ENCODE results near the gene RPS6KB1.
"Not testable (repeated sequence)": the region's sequence is repeated elsewhere in the genome, so short reads cannot be mapped to it uniquely, and the experiment has no call there.

Gene RPS6KB1

DNA sequence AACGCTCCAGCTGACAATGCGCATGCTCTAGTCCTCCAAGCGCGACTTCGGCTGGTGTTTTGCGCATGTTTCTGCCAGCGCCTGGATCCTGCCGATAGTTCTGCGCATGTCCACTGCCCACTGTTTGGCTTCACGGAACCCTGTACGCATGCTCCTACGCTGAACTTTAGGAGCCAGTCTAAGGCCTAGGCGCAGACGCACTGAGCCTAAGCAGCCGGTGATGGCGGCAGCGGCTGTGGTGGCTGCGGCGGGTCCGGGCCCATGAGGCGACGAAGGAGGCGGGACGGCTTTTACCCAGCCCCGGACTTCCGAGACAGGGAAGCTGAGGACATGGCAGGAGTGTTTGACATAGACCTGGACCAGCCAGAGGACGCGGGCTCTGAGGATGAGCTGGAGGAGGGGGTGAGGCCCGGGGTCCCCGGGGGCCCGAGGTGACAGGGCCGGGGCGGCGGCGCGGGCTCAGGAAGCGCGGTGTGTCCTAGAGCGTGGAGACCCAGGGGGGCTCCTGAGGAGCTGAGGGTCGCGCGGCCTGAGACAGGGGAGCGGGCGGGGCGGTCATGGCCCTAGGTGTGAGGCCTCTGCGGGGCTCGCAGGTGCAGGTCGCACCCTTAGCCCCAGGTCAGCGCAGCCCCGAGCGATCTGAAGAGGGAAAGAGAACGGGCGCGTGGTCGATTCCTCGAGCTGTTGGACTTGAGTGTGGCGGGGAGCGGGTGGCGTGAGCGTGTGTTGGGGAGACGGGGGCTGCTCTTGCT lies at the start of gene RPS6KB1, which contains the start of gene TUBD1:
Gene RPS6KB1 (plus strand): TSS at position 198 of the 752 bp plus-strand sequence. CDS start 64 bp downstream, at position 262.
Gene TUBD1 (minus strand): TSS at position 20 of the 752 bp plus-strand sequence. CDS start 1,941 bp downstream, outside the sequence.
- H3K4me3 ChIP-seq (ENCODE audit: low read depth, low read length): peak within 1 kb of the TSS; percentile 71

DNA sequence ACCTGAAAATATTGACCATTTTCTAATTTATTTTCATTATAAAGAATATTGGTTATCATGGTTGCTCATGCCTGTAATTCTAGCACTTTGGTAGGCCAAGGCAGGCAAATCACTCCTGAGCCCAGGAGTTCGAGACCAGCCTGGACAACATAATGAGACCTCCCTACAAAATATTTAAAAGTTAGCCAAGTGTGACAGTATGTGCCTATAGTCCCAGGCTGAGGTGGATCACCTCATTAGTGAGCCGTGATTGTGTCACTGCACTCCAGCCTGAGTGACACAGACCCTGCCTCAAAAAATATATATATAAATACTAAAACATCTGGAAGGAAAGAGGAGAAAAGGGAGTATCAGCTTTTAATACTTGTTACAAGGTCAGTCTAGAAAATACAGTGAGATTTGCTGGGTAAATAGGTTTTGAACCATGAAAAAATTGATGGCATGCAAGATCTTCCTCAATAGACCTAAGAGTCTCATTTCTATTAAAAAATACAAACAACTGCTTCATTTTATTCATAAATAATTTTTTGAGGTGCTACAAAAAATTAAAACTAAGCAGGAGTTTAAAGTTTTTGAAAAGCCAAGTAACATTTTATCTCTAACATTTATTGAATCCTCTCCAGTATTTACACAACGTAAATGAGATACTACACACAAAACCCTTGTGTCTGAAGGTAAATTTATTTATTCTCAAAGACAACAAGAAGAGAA lies 47.9 kb upstream of the RPS6KB1 start:
- no peak overlapping the region for H3K4me3 ChIP-seq (ENCODE audit: low read depth, low read length)

DNA sequence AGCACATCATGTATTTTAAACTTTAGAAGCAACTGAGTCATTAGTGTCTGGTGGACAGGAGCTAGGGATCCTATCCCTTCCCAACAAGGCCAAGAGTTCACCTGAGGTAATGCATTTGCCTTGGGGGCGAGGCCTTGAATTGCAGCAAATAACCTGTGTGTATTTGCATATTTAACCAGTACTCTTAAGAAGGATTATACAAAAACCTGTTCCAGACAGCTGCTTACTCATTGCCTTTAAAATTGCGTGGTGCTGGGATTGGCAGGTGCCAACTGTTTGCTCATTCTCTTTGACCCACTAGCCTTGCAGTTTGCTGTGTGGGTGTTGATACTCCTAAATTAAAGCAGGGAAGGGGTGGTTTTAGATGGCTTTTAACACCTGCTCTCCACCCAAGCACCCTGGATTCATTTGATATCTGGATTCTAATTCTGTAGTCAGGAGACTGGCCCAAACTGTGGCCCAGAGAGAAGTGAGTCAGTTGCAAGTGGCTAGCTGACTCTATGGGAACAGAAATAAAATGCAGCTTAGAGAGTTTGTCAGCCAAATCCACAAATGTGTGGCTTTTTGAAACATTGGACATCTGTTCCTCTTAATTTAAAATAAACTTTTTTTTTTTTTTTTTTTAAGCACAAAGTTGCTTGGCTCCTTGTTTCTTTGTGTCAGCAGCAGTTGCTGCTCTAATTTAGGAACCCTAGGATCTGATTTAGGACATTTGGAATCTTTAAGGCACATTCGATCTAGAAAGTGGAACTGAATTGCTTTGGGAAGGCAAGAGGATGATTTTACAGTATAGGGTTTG lies 47.1 kb upstream of the RPS6KB1 start:
- H3K4me3 ChIP-seq (ENCODE audit: low read depth, low read length): no peak overlapping the region

DNA sequence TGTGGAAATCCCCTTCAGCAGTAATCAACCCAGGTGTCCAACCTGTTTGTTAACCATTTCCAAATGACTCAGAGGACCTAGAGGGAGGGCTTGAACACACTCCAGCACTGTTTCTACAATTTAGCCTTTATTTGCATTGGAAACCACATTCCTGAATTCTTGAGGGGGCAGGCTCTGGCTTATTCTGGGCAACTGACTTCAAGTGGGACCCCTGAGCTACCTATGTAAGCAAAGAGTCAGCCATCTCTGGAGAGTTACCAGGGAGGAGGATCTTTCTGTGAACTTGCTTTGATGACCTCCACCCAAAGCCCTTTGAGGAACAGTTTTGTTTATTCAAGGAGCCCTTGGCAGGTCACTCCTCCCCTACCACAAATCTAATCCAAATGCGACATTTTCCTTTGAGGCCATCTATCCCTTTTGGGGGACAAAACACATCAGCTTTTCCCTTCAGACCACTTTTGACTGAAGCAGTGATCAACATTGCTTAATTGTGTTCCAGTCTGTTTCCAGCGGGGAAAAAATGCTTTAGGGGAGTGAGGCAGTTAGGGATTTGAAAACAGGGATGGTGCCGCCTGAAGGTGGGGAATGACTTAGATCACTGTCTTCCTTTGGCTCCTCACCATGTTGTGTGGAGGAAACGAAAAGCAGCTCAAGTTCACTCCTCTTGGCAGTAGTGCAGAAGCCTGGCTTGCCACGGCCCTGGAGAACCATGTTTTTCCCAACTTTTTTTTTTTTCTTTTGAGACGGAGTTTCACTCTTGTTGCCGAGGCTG lies 46.3 kb upstream of the RPS6KB1 start:
- no peak overlapping the region for H3K4me3 ChIP-seq (ENCODE audit: low read depth, low read length)

DNA sequence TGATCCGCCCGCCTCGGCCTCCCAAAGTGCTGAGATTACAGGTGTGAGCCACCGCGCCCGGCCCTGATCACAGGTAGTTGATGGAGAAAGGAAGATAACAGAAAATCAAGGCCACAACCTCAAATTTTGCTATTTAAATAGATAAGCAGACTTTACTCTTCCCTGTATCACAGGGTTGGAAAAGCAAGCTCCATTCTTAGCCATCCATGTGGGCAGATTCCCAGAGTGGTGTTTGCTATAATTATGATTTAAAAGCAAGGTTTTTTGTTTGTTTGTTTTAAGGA lies 44.6 kb upstream of the RPS6KB1 start:
- H3K4me3 ChIP-seq (ENCODE audit: low read depth, low read length): no peak overlapping the region

DNA sequence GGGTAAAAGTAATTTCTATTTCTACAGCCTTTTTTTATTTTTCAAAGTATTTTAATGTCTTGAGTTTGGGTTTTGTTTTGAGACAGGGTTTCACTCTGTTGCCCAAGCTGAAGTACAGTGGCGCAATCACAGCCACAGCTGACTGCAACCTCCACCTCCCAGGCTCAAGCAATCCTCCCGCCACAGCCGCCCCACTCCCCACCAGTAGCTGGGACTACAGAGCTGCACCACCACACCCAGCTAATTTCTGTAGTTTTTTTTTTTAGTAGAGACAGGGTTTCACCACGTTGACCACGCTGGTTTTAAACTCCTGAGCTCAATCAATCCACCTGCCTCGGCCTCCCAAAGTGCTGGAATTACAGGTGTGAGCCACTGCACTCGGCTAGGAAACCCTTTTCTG lies 44.1 kb upstream of the RPS6KB1 start:
- no peak overlapping the region for H3K4me3 ChIP-seq (ENCODE audit: low read depth, low read length)

DNA sequence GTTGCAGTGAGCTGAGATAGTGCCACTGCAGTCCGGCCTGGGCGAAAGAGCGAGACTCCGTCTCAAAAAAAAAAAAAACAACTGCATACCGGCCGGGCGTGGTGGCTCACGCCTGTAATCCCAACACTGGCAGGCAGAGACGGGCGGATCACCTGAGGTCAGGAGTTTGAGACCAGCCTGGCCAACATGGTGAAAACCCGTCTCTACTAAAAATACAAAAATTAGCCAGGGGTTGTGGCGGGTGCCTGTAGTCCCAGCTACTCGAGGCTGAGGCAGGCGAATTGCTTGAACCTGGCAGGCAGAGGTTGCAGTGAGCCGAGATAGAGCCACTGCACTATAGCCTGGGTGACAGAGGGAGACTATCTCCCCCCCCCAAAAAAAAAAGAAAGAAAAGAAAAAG lies 42.6 kb upstream of the RPS6KB1 start:
- H3K4me3 ChIP-seq (ENCODE audit: low read depth, low read length): not testable (repeated sequence)

DNA sequence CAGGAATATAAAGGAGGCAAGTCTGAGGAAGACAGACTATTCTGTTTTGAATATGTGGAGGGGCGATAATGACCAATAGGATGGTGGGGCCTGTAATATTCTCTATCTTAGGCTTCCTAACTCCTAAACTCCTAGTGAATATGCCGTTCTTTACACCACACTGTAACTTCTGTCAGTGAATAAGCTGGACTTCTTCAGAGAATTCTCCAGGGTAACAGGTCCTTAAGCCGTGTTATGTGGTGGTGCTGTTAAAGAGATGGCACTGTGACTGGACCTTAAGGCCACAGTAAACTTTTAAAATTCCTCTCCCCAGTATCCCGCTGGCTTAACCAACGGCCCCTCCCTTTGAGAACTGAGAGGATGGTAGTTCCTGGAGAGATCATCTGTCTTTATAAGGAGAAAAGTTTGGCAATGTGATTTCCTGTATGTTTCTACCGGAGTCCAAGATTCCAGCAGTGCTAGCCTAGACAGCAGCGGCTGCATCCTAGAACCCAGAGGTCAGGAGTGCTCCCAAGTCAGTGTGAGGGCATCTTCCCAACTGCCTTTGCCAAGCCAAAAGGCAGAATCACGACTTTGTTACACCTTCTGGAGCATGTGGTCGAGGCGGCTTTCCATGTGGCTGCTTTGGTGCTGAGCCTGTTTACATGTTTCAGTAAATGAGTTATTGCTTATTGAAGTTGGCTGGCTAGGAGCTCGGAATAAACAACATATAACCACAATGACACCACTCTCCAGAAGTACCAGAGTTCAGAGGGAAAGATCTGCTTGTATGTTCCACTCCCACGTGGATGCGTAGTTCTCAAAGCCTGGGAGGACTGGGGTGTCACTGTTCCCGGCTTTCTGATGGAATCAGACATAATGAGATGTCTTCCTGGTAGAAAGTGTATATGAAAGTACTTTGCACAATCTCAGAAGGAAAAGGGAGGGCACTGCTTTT lies 41.2 kb upstream of the RPS6KB1 start:
- no peak overlapping the region for H3K4me3 ChIP-seq (ENCODE audit: low read depth, low read length)

DNA sequence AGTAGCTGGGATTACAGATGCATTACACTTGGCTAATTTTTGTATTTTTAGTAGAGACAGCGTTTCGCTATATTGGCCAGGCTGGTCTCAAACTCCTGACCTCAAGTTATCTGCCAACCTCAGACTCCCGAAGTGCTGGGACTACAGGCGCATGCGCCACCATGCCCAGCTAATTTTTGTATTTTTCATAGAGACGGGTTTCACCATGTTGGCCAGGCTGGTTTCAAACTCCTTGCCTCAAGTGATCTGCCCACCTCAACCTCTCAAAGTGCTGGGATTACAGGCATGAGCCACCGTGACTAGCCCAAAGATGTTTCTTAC lies 40.1 kb upstream of the RPS6KB1 start:
- H3K4me3 ChIP-seq (ENCODE audit: low read depth, low read length): not testable (repeated sequence)

DNA sequence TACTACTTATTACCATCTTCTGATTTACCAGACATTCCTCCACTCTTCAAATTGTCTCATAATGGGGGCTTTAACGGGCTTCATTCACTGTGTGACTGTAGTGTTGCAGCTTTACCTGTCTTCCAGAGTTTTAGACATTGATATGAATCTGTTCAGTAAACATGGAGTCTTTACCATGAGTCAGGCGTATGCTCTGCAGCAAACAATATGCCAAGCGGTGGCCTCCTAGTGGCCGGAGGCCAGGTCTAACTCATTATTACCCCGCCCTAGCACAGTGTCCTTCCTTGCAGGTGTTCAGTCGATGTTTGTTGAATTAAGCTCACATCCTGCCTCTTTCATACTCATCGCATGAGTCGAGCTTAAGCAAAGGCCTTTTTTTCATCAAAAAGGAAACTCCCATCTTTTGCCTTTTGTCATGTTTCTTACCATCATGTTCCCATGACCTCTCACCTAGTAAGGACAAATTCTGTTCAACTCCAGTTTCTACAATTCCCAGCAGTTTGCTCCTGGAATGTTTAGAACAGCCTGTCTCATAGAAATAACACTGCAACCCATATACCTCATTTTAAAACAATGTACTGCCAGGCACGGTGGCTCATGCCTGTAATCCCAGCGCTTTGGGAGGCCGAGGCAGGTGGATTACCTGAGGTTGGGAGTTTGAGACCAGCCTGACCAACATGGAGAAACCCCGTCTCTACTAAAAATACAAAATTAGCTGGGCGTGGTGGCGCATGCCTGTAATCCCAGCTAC lies 39.6 kb upstream of the RPS6KB1 start:
- H3K4me3 ChIP-seq (ENCODE audit: low read depth, low read length): no peak overlapping the region

DNA sequence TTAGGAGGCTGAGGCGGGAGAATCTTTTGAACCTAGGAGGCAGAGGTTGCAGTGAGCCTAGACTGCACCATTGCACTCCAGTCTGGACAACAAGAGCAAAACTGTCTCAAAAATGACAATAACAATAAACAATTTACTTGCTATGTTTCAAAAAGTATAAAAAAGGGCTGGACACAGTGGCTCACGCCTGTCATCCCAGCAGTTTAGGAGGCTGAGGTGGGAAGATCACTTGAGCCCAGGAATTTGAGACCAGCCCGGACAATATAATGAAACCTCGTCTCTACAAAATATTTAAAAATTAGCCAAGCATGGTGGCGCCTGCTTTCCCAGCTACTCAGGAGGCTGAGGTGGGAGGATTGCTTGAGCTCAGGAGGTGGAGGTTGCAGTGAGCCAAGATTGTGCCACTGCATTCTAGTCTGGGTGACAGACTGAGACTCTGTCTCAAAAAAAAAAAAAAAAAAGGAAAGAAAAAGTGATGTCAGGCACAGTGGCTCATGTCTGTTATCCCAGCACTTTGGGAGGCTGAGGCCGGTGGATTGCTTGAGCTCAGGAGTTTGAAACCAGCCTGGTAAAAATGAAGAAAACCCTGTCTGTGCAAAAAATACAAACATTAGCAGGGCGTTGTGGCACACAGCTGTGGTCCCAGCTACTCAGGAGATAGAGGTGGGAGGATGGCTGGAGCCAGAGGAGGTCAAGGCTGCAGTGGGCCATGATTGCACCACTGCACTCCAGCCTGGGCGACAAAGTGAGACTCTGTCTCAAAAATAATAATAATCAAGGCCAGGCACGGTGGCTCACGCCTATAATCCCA lies 38.8 kb upstream of the RPS6KB1 start:
- H3K4me3 ChIP-seq (ENCODE audit: low read depth, low read length): not testable (repeated sequence)

DNA sequence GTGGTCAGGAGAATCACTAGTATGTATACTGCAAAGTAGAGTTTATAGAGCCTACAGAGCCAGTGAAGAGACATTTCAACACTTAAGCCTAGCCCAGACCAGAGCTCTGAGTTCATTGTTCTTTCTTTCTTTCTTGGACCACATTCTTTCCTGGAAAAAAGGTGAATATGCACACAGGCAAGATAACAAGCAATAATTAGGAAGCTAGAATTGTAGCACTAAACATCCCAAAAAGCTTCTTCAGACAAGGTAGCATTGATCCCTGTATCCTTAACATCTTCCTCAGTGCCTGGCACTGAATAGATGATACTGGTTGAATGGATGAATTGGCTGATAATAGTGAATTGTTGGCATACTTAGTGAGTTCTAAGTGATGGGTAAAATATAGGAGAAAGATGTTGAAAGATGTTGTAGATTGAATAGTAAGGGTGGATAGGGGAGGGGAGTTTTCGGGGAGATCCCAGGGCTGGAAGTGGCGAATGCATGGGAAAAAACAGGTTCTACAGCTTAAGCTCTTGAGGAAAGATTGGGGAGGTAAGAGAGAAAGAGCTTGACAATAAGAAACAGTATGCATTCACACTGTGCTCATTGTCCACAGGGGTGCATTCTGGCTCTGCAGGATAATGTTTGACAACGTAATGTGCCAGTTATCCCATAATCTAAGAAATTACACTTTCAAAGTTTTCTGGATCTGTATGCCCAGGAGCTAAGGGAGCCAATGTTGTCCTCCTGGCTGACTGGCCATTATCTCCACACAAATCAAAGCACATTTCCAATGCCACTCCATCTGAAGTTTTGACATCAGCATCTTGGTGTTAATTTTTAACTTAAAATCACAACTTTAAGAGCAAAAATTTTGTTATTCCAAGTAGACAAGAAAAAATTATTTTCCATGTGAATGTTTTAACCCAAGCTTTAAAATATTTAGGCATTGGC lies 35.8 kb upstream of the RPS6KB1 start:
- no peak overlapping the region for H3K4me3 ChIP-seq (ENCODE audit: low read depth, low read length)

DNA sequence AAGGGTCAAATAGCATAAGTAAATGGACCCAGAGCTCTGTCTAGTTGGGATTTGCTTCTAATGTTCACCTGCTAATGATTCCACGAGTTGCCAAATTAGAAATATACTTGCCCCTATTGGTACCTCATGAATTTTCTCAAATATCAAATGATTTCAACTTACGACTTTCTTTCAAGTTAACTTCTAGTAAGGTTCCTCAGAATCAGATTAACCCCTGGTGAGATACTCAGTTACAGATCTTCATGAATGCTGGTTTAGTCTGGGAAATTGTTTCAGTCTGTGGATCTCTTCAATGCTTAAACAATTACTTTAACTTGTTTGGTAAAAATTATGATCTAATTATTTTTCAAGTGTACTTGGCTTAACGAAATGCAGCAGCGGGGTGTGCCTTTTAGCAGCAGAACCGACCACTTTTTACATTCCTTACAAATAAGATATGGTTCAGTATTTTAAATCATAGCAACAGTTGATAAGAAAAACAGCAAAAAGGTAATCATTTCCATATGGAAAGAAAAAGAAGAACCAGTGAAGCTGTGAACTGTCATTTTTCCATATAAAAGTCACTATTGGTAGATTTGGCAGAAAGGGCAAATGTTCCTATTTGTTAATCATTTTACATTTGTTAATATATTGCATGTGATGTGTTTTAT lies 34.6 kb upstream of the RPS6KB1 start:
- no peak overlapping the region for H3K4me3 ChIP-seq (ENCODE audit: low read depth, low read length)

DNA sequence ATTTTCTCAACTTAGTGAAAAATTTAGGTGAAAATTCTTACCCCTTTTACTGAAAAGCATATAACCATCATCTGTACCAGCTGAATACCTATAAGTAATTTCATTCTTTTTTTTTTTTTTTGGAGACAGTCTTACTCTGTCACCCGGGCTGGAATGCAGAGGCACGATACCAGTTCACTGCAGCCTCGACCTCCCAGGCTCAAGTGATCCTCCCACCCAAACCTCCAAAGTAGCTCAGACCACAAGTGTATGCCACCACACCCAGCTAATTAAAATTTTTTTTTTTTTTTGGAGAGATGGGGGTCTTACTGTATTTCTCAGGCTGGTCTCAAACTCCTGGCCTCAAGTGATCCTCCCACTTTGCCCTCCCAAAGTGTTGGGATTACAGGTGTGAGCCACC lies 34.0 kb upstream of the RPS6KB1 start:
- no peak overlapping the region for H3K4me3 ChIP-seq (ENCODE audit: low read depth, low read length)

DNA sequence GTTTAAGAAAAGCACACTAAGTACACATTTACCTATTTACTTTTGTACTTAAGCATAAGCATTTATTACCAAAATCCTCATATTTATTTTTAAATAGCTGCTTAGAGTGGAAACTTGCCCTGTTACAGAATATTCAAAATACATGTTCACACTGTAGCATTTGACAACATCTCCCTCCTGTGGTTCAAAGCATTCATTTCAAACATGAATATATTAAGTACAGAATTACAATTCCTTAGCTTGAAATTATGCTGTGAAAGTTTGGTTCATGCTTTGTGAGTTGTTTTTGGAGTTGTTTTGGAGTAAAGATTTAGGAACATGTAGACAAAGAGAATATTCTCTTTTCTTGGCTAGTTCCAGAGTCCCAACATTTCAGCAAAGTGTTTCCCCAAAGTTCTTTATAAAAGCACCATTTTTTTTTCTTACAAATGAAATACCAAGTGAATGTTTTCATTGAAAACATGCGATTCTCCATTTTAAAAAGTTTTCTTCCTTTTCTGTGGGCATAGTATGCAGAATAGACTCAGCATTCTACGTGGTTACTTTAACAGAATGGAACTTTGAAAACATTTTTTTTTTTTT lies 33.4 kb upstream of the RPS6KB1 start:
- H3K4me3 ChIP-seq (ENCODE audit: low read depth, low read length): no peak overlapping the region

DNA sequence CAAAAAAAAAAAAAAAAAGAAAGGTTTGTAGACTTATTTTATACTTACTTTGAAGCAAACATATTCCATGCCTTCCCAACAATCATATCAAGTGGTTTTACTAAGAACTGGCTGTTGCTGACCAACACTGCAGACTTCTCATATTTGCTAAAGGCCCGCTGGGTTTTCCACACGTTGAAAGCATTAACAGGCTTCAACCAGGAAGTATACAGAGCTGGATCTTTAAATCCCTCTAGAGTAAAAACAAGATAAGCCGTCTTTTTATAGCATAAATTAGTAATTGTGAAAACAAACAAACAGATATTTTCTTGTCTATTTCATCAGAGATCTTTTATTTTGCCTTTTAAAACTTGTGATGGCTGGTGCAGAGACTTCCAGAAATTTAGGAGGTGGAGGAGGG lies 29.3 kb upstream of the RPS6KB1 start:
- H3K4me3 ChIP-seq (ENCODE audit: low read depth, low read length): no peak overlapping the region

DNA sequence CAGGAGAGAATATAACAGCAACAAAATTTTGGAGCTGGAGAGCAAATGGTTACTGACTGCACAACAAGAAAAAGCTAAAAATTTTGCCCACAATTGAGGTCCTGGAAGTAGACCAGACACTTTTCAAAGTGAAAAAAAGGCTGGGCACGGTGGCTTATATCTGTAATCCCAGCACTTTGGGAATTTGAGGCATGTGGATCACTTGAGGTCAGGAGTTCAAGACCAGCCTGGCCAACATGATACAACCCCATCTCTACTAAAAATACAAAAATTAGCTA lies 23.0 kb upstream of the RPS6KB1 start:
- no peak overlapping the region for H3K4me3 ChIP-seq (ENCODE audit: low read depth, low read length)
